Tibial nerve (tissue), 4 donors: ENCODE data around the gene LPIN1.
"Not testable (repeated sequence)": the region's sequence is repeated elsewhere in the genome, so short reads cannot be mapped to it uniquely, and the experiment has no call there.

Source experiments
- EP300 ChIP-seq, 2 donors: sonication (generic); formaldehyde crosslinking; IDR thresholded peaks; one replicate each; pipeline ENCODE4 v1.6.1; 2017; ENCODE audit warnings: antibody characterized with exemption in 2 of 2, mild to moderate bottlenecking in 1 of 2
- POLR2A ChIP-seq, 2 donors: fragments of 450-650 bp; IDR thresholded peaks; one replicate each; pipeline ENCODE4 v1.6.1; 2017; ENCODE audit warnings: antibody characterized with exemption in 2 of 2, mild to moderate bottlenecking in 2 of 2, moderate library complexity in 2 of 2
- TF ChIP-seq, protein P1 (sequence below), 5 experiments: fragments of 200-600 bp in 3 of 5; fragments of 450-650 bp in 2 of 5; sonication (generic) in 3 of 5; IDR thresholded peaks; one replicate each; pipeline ENCODE4 v1.5.1; 2016 to 2019; ENCODE audit warnings: antibody characterized with exemption in 5 of 5, mild to moderate bottlenecking in 3 of 5, moderate library complexity in 2 of 5

GRCh38 chr2:11822359-11822745 lies 75.9 kb downstream of the LPIN1 start:
- TF ChIP-seq, protein P1, sequence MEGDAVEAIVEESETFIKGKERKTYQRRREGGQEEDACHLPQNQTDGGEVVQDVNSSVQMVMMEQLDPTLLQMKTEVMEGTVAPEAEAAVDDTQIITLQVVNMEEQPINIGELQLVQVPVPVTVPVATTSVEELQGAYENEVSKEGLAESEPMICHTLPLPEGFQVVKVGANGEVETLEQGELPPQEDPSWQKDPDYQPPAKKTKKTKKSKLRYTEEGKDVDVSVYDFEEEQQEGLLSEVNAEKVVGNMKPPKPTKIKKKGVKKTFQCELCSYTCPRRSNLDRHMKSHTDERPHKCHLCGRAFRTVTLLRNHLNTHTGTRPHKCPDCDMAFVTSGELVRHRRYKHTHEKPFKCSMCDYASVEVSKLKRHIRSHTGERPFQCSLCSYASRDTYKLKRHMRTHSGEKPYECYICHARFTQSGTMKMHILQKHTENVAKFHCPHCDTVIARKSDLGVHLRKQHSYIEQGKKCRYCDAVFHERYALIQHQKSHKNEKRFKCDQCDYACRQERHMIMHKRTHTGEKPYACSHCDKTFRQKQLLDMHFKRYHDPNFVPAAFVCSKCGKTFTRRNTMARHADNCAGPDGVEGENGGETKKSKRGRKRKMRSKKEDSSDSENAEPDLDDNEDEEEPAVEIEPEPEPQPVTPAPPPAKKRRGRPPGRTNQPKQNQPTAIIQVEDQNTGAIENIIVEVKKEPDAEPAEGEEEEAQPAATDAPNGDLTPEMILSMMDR (IDR thresholded peaks at IDR 0.05), result not testable (repeated sequence)
- not testable (repeated sequence) for TF ChIP-seq POLR2A, EP300 (IDR thresholded peaks at IDR 0.05)
